Skeletal muscle cell (primary cell): ENCODE results near the gene OR8K3.

Experiments
- DNase-seq: peaks from one replicate; pipeline ENCODE4 v3.0.0-alpha.2; 2010; ENCODE audit warnings: low read depth
- H3K4me3 ChIP-seq: 2 replicates; pipeline ENCODE4 v1.5.1; 2011; ENCODE audit warnings: low read depth, mild to moderate bottlenecking, control low read depth, low read length, moderate library complexity

The OR8K3 gene

GRCh38 chr11:56314844-56315243, at the start of gene OR8K3:
TSS of gene OR8K3 (plus strand) at chr11:56315144. CDS start at chr11:56318307, 3,163 bp downstream.
- no peak for DNase-seq
- H3K4me3 ChIP-seq: no peak within 1 kb of the TSS

- H3K4me3 ChIP-seq: no peak overlapping the region
- no peak for DNase-seq
Measured at GRCh38 chr11:56271092-56271491, 43.9 kb upstream of the OR8K3 start.

- no peak for DNase-seq
- no peak within 1 kb of the TSS for H3K4me3 ChIP-seq
Measured at GRCh38 chr11:56273854-56274253, 41.1 kb upstream of the OR8K3 start, which contains the start of gene OR5T1. TSS of gene OR5T1 (plus strand) at chr11:56274154. CDS start at chr11:56275639, 1,485 bp downstream.

GRCh38 chr11:56292154-56292553, 22.8 kb upstream of the OR8K3 start, which contains the start of gene OR8H1:
TSS of gene OR8H1 (minus strand) at chr11:56292254. CDS start at chr11:56291062, 1,192 bp downstream.
- DNase-seq: no peak
- H3K4me3 ChIP-seq: no peak within 1 kb of the TSS

- DNase-seq: no peak
- H3K4me3 ChIP-seq: no peak overlapping the region
Measured at GRCh38 chr11:56296898-56297297, 18.0 kb upstream of the OR8K3 start.

GRCh38 chr11:56307836-56308235, 7.1 kb upstream of the OR8K3 start:
- no peak overlapping the region for H3K4me3 ChIP-seq
- DNase-seq: no peak

- no peak for DNase-seq
- no peak overlapping the region for H3K4me3 ChIP-seq
Measured at GRCh38 chr11:56331861-56332491, 17.0 kb downstream of the OR8K3 start.

GRCh38 chr11:56333156-56333555, 18.2 kb downstream of the OR8K3 start:
- no peak for DNase-seq
- H3K4me3 ChIP-seq: no peak overlapping the region

GRCh38 chr11:56340289-56340688, 25.3 kb downstream of the OR8K3 start:
- no peak for DNase-seq
- H3K4me3 ChIP-seq: no peak overlapping the region

GRCh38 chr11:56345739-56346138, 30.8 kb downstream of the OR8K3 start, which contains the start of gene OR8K1:
TSS of gene OR8K1 (plus strand) at chr11:56346039. CDS start at chr11:56346039, 0 bp downstream.
- no peak for DNase-seq
- H3K4me3 ChIP-seq: no peak within 1 kb of the TSS

- H3K4me3 ChIP-seq: no peak within 1 kb of the TSS
- DNase-seq: no peak
Measured at GRCh38 chr11:56353991-56354390, 39.0 kb downstream of the OR8K3 start, which contains the start of gene OR8J1. TSS of gene OR8J1 (plus strand) at chr11:56354291. CDS start at chr11:56360247, 5,956 bp downstream.
